Measurements from ENCODE around the gene HOXD3. TPM values are rescaled to one million over a fixed set of nuclear protein-coding genes. Genes with fewer than 3 reads are reported as not detected.

HOXD3 gene
- polyA plus RNA-seq, 1 of the 3 experiments (the other 2 are of a cell fraction): 0.81 TPM

DNA sequence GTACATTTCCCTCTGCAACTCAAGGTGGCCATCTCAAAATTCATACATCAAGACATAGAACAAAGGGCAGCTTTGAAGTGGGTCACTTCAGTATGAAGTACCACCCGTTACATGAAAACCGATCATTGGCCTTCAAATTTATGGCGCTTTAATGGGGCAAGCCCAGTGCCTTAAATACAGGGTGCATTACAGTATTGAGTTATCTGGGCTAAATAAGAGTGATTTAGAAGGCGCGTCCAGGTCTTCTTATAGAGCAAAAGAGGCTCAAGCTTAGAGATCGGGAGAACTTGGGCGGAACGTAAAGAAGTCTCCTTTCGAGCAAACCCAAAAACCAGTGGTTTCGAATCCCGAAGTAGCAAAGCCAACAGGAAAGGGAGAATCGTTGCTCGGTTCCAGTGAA lies 7.1 kb downstream of the HOXD3 start:
- no peak overlapping the region for H2AFZ ChIP-seq (ENCODE audit: low read depth)
- H4K20me1 ChIP-seq (ENCODE audit: insufficient read depth): no peaks in the 10 kb centered on the region
- H3K9me3 ChIP-seq: no peaks in the 10 kb centered on the region
- DNase-seq: no peak
- H3K79me2 ChIP-seq (ENCODE audit: insufficient read depth): no peaks in the 10 kb centered on the region
- peaks cover 0 to 3% of the 10 kb centered on the region in 2 experiments for H3K36me3 ChIP-seq (replicated peaks in 1 of 2; ENCODE audit: control insufficient read depth in 1 of 2, insufficient read depth in 2 of 2, low read length in 1 of 2)
- H3F3A ChIP-seq (replicated peaks; ENCODE audit: insufficient read depth): no peaks in the 10 kb centered on the region
- TF ChIP-seq GABPA (IDR thresholded peaks at IDR 0.05; ENCODE audit: low read depth) (no peak), NFIC (IDR thresholded peaks at IDR 0.05; ENCODE audit: borderline replicate concordance) (no peak), EP300 (IDR thresholded peaks at IDR 0.05; ENCODE audit: borderline replicate concordance in 1 of 2, low read depth in 1 of 2, low read length in 1 of 2) (no peak), TCF12 (IDR thresholded peaks at IDR 0.05) (no peak), CTCF (IDR thresholded peaks at IDR 0.05) (no peak), POLR2AphosphoS5 (IDR thresholded peaks at IDR 0.05; ENCODE audit: low read depth, low read length) (no peak), MXI1 (IDR thresholded peaks at IDR 0.05; ENCODE audit: low read depth, low read length) (no peak), IRF3 (IDR thresholded peaks at IDR 0.05; ENCODE audit: low read depth, low read length) (no peak), SIN3A (IDR thresholded peaks at IDR 0.05; ENCODE audit: borderline replicate concordance, low read depth, low read length) (no peak), REST (IDR thresholded peaks at IDR 0.05; ENCODE audit: low read depth, low read length) (no peak)
- TF ChIP-seq, protein P1, sequence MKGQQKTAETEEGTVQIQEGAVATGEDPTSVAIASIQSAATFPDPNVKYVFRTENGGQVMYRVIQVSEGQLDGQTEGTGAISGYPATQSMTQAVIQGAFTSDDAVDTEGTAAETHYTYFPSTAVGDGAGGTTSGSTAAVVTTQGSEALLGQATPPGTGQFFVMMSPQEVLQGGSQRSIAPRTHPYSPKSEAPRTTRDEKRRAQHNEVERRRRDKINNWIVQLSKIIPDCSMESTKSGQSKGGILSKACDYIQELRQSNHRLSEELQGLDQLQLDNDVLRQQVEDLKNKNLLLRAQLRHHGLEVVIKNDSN (IDR thresholded peaks at IDR 0.05; ENCODE audit: borderline replicate concordance, low read depth): no peak
- H3K4me3 ChIP-seq (ENCODE audit: low read depth in 2 of 2, low read length in 1 of 2): no peak overlapping the region
- H3K27ac ChIP-seq (ENCODE audit: low read depth in 2 of 2, low read length in 1 of 2): no peak overlapping the region
- no peaks in the 10 kb centered on the region for H3K27me3 ChIP-seq (ENCODE audit: insufficient read depth)
- H3K9ac ChIP-seq: no peak overlapping the region
- CTCF ChIA-PET: interaction anchor here (1.2 to 1.7 kb wide), 2 partner anchors 48 to 390 kb away, joined by 3 to 4 read pairs; no protein-coding TSS in a partner anchor
- H3K4me2 ChIP-seq: no peak overlapping the region
- H3K4me1 ChIP-seq (ENCODE audit: control insufficient read depth in 1 of 2, insufficient read depth in 2 of 2, low read depth in 1 of 2, low read length in 1 of 2): peaks cover 0 to 3% of the 10 kb centered on the region in 2 experiments; a peak in 1 of 4 replicates
- H3K9me2 ChIP-seq: no peaks in the 10 kb centered on the region
- 95% methylated on average over 13 of the region's 13 CpGs for WGBS (ENCODE audit: low lambda C conversion rate)
- POLR2A ChIA-PET: no interaction called here
